AG04450 (cell line): ENCODE measurements around the gene PDZRN4. TPM values are rescaled to one million over a fixed set of nuclear protein-coding genes. Genes with fewer than 3 reads are reported as not detected.
"Not testable (repeated sequence)": the region's sequence is repeated elsewhere in the genome, so short reads cannot be mapped to it uniquely, and the experiment has no call there.

ENCODE experiments used
- CTCF ChIA-PET: fragments of 300-600, 350-600 bp; formaldehyde crosslinking; extraction: SDS; loops from one replicate; lab custom pipeline; 2022; ENCODE audit warnings: antibody characterized with exemption, inconsistent platforms; lab: Charles Lee
- POLR2A ChIA-PET: fragments of 350-600 bp; formaldehyde crosslinking; extraction: SDS; loops from one replicate; lab custom pipeline; 2021; ENCODE audit warnings: antibody characterized with exemption, inconsistent platforms; lab: Yijun Ruan, JAX
- DNase-seq: peaks from one replicate; pipeline ENCODE4 v3.0.0-alpha.2; 2011; ENCODE audit warnings: low read depth, low spot score
- H3K27ac ChIP-seq: one replicate; pipeline ENCODE4 v1.5.1; 2012; ENCODE audit warnings: low read depth, low read length, control low read depth
- H3K27me3 ChIP-seq: one replicate; pipeline ENCODE4 v1.6.0; 2012; ENCODE audit warnings: low read length; ENCODE audit not compliant: control insufficient read depth, insufficient read depth
- H3K4me3 ChIP-seq: 2 replicates; pipeline ENCODE4 v1.5.1; 2011; ENCODE audit warnings: mild to moderate bottlenecking, low read depth, low read length, control low read depth
- H3K9me3 ChIP-seq: 2 replicates; pipeline ENCODE4 v1.5.1; 2012; ENCODE audit warnings: low read length; ENCODE audit not compliant: control insufficient read depth, insufficient read depth
- polyA plus RNA-seq: library from polyadenylated mRNA; depleted of rRNA; stranded (reverse); fragments of >200 nt; gene quantifications from 2 replicates; pipeline ENCODE4 v1.2.3, GENCODE V29; 2011
- TF ChIP-seq, protein P1 (sequence below): IDR thresholded peaks from 2 replicates; pipeline ENCODE4 v1.5.1; 2011; ENCODE audit warnings: low read depth, low read length, control low read depth, inconsistent platforms

PDZRN4 gene
- polyA plus RNA-seq, 1 experiment: not detected

DNA sequence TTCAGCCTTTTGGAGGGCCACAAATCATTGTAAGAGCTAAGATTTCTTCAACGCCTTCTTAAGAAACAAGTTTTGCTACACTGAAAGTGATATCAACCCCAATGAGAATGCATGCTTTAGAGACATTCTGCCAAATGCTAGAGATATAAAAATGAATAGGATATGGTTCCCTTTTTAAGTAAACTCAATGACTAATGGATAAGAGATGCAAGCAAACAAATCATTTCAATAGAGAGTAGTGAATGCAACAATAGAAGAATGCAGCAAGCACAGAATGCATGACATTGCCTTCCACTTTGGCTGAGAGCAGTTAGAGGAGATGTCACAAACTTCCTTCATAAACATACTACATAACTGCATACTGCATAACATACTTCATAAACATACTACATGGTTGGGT, 116.4 kb downstream of the PDZRN4 start:
- H3K9me3 ChIP-seq: no peaks in the 10 kb centered on the region
- H3K27ac ChIP-seq: no peak overlapping the region
- ChIA-PET CTCF (no interaction called here), POLR2A (no interaction called here)
- no peak for DNase-seq
- H3K4me3 ChIP-seq: no peak overlapping the region
- TF ChIP-seq, protein P1, sequence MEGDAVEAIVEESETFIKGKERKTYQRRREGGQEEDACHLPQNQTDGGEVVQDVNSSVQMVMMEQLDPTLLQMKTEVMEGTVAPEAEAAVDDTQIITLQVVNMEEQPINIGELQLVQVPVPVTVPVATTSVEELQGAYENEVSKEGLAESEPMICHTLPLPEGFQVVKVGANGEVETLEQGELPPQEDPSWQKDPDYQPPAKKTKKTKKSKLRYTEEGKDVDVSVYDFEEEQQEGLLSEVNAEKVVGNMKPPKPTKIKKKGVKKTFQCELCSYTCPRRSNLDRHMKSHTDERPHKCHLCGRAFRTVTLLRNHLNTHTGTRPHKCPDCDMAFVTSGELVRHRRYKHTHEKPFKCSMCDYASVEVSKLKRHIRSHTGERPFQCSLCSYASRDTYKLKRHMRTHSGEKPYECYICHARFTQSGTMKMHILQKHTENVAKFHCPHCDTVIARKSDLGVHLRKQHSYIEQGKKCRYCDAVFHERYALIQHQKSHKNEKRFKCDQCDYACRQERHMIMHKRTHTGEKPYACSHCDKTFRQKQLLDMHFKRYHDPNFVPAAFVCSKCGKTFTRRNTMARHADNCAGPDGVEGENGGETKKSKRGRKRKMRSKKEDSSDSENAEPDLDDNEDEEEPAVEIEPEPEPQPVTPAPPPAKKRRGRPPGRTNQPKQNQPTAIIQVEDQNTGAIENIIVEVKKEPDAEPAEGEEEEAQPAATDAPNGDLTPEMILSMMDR: no peak
- no peaks in the 10 kb centered on the region for H3K27me3 ChIP-seq

DNA sequence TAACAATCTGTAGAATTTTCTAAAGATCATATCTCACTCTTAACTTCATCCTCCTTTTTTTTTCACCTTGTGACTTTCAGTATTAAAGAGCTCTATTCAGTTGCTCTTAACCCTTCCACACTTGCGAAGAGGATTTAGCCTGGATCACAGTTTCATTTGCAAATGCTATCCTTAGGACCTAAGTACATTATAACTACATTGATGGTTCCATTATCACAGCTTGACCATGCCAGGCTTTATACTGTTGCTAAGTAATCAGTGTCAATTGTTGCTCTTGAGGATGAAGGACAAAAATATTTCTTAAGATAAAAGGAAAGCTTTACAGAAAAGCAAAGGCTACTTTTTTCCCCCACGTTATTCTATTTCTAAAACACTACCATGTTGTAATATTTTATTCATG, 122.2 kb downstream of the PDZRN4 start:
- TF ChIP-seq, protein P1: no peak
- ChIA-PET POLR2A (no interaction called here), CTCF (no interaction called here)
- H3K27ac ChIP-seq: no peak overlapping the region
- H3K27me3 ChIP-seq: no peaks in the 10 kb centered on the region
- no peaks in the 10 kb centered on the region for H3K9me3 ChIP-seq
- no peak overlapping the region for H3K4me3 ChIP-seq
- DNase-seq: no peak

DNA sequence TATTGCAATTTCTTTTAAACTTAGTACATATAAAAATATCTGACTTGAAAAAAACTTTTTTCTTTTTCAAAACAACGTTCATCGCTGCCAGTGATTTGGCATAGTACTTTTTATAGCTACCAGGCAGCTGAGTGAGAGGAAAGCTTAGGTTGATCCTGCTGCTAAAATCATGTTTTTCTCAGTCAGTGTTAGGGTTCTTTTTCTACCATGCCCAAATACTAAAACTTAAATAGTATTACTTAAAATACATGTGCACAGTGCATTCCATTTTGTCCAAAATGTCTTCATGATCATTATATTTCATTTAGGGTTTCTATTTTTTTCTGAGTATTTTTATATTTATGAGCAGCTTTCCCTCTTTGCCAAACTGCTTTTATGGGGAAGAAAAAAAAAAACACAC, 123.8 kb downstream of the PDZRN4 start:
- TF ChIP-seq, protein P1: no peak
- Histone ChIP-seq H3K4me3 (no peak overlapping the region), H3K9me3 (no peaks in the 10 kb centered on the region), H3K27ac (no peak overlapping the region), H3K27me3 (no peaks in the 10 kb centered on the region)
- no peak for DNase-seq
- CTCF ChIA-PET: no interaction called here
- POLR2A ChIA-PET: no interaction called here

DNA sequence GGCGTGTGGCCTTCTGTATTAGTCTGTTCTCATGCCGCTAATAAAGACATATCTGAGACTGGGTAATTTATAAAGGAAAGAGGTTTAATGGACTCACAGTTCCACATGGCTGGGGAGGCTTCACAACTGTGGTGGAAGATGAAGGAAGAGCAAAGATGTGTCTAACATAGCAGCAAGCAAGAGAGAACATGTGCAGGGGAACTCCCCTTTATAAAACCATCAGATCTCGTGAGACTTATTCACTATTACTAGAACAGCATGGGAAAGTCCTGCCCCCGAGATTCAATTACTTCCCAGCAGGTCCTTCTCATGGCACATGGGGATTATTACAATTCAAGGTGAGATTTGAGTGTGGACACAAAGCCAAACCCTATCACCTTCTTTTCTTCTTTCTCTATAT, 124.3 kb downstream of the PDZRN4 start:
- DNase-seq, CTCF ChIA-PET, POLR2A ChIA-PET, H3K27me3 ChIP-seq, H3K4me3 ChIP-seq, H3K27ac ChIP-seq, H3K9me3 ChIP-seq: not testable (repeated sequence)

DNA sequence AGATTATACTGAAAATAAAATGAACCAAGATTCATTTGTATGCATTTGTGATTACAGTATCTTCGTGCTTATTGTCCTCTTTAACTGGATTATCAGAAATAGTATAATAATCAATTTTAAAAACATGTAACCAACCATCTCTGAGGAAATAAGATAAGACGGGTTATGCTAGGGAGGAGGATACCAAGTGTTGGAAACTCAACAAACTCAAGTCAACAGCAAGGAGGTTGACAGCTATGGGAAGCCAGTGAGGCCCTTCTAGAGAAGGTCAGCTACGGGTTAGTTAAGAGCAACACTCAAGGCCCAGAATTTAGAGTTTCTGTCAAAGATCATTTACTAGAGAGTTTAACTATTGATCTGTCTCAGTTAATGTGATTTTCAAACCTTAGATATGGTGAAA, 137.2 kb downstream of the PDZRN4 start:
- TF ChIP-seq, protein P1: no peak
- H3K27me3 ChIP-seq: no peaks in the 10 kb centered on the region
- DNase-seq: no peak
- no peaks in the 10 kb centered on the region for H3K9me3 ChIP-seq
- H3K27ac ChIP-seq: no peak overlapping the region
- ChIA-PET CTCF (no interaction called here), POLR2A (no interaction called here)
- no peak overlapping the region for H3K4me3 ChIP-seq
